ENCODE measurements around the gene LYRM9. TPM values are rescaled to one million over a fixed set of nuclear protein-coding genes. Genes with fewer than 3 reads are reported as not detected.

The LYRM9 gene
- total and polyA plus RNA-seq, 9 of the 15 experiments (the other 6 are each of a cell fraction or from before 2014, with no cell fraction given), result 0.98 to 4.7 (median 1.8) TPM

- TF ChIP-seq MGA (IDR thresholded peaks at IDR 0.05) (0 out of 2 replicates have a peak, but pooled peaks have one; percentile 17), ZNF445 (CRISPR knock-in tag; IDR thresholded peaks at IDR 0.05; ENCODE audit: low read depth) (peak; percentile 88), BHLHE40 (IDR thresholded peaks at IDR 0.05; ENCODE audit: low read length) (no peak), ARNT (IDR thresholded peaks at IDR 0.05) (no peak), ZNF436 (CRISPR knock-in tag; IDR thresholded peaks at IDR 0.05) (no peak), ZZZ3 (IDR thresholded peaks at IDR 0.05) (no peak), CEBPG (CRISPR knock-in tag; IDR thresholded peaks at IDR 0.05) (no peak), CEBPG (tag; conservative IDR thresholded peaks at IDR 0.05 in 1 of 2, IDR thresholded peaks at IDR 0.05 in 1 of 2) (no peak), MEIS2 (IDR thresholded peaks at IDR 0.05; ENCODE audit: partially characterized antibody) (peak; percentile 17), ZNF518B (CRISPR knock-in tag; IDR thresholded peaks at IDR 0.05) (no peak), HSF4 (CRISPR knock-in tag; IDR thresholded peaks at IDR 0.05; ENCODE audit: borderline replicate concordance) (no peak; the same call in 1 of the 2 replicates), HNRNPK (IDR thresholded peaks at IDR 0.05; ENCODE audit: low read depth, low read length, poor library complexity, severe bottlenecking) (no peak)
Observed at GRCh38 chr17:27907976-27908558, 14.9 kb upstream of the LYRM9 start (continued).

Measured in K562 (cell line).